ENCODE data around the gene ROBO1. TPM values are rescaled to one million over a fixed set of nuclear protein-coding genes. Genes with fewer than 3 reads are reported as not detected.
"Not testable (repeated sequence)": the region's sequence is repeated elsewhere in the genome, so short reads cannot be mapped to it uniquely, and the experiment has no call there.

Gene ROBO1
- total RNA-seq, 2 donors from 2014 or later, result 0.12 TPM; not detected in 1

DNA sequence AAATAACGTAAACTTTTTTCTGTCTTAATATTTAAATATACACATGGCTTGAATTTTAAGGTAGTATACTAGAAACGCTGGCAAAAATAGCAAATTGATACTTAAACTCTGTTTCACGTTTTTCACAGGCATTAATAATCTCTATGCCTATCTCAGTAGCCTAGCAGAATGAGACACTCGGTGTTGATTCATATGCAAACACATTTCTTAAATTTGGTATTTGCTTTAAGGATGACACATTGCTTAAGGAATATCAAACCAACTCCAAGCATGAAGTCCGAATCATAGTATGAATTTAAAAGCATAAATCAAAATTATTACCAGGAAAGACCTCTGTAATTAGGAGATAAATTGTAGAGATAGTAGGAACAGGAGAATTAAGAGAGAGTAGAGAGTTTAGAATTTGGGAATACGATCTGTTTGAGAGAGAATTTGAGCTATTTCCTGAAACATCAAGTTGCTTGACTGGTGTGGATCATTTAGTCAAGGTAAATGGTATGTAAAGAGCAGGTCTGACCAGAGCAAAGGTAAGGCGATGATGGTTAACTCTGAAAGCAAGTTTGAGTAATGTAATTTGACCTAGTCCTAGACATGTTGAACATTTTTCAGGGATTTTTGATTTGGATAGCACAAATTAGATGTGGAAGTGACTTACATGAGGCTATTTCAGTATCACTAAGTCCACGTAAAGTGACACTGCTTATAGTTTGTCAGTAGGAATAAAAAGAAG, 236.1 kb downstream of the ROBO1 start:
- H3K9me3 Mint-ChIP-seq, result peaks cover 20 to 21% of the 10 kb centered on the region in 2 donors
- no peaks in the 10 kb centered on the region for H3K36me3 Mint-ChIP-seq
- no peak for ATAC-seq
- no peak for DNase-seq (ENCODE audit: low spot score in 2 of 2)
- no peak overlapping the region for H3K27ac Mint-ChIP-seq

DNA sequence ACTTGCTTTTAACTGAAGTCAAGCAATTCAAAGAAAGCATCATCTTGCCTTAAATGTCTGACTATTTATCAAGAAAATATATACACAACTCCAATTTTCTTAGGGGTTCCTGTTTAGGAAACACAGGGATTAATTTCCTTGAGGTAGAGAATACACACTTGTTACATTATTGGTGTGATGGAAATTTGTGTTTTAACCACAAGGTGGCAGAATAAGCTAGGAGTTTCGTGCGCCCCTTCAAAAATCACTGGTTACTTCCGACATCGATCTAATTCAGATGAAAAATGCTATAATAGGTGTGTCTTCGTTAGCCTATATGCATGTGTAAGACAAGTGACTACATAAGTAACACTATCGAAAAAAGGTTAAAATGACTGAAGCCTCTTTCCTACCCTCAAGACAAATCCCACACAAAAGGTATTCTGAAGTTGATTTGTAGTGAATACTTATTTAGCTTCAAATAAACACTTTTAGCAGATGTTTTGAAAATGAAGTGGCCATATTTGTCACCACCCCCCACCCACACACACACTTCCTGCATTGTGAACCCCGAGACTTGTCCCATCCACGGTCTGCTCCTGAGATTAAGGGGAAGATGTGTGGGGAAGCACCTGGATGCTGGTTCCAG, 246.5 kb downstream of the ROBO1 start:
- ATAC-seq (no peak), DNase-seq (ENCODE audit: low spot score in 2 of 2) (no peak)
- no peak overlapping the region for H3K27ac Mint-ChIP-seq
- peaks cover 2 to 4% of the 10 kb centered on the region in 2 donors for H3K9me3 Mint-ChIP-seq
- H3K36me3 Mint-ChIP-seq, result no peaks in the 10 kb centered on the region

DNA sequence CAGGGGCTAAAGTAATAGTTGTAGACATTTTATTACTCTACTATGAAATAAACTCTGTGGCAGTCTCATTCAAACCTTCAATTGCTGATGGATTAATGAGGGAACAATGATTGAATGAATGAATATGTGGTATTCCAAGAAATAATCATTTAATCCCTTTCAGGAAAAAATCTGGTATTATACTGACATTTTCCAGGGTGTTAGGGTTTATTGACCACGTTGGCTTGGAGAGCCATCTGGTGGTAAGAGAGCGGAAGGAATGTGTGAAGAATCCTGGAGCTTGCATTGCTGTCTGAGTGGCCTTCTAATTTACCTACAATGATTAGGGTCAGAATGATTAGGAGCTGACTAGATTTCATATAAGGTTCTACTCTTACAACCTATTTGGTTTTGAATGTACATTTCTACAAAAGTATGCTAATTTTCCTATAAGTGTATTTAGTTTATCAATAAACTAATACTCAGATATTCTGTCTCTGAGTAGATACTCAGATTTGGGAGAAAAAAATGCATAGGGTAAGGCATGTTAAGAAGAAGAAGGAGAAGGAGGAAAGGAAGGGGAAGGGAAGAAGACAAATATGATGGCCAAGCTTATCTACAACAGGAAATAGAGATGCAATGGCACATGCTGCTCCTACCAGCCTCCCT, 249.9 kb downstream of the ROBO1 start:
- Mint-ChIP-seq H3K36me3 (no peaks in the 10 kb centered on the region), H3K9me3 (peaks cover 5 to 6% of the 10 kb centered on the region in 2 donors), H3K27ac (no peak overlapping the region)
- DNase-seq (ENCODE audit: low spot score in 2 of 2) (no peak), ATAC-seq (no peak)

DNA sequence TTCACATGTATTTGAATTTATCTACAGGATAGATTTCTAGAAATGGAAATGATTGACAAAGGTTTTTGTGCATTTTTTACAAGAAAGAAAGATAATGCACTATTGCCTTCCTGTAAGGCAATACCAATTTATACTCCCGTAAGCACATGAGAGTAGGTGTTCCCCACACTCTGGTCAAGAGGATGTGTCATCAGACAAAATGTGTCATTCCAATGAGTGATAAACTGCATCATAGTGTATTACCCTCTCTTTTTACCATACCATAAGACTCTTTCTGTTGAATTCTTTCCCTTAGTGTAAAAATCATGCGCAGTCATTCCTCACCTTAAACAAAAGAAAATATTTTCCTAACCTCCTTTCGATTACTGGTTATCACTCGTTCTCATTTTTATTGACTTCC, 251.0 kb downstream of the ROBO1 start:
- peaks cover 5 to 6% of the 10 kb centered on the region in 2 donors for H3K9me3 Mint-ChIP-seq
- DNase-seq (ENCODE audit: low spot score in 2 of 2) (no peak), ATAC-seq (no peak)
- no peak overlapping the region for H3K27ac Mint-ChIP-seq
- no peaks in the 10 kb centered on the region for H3K36me3 Mint-ChIP-seq

DNA sequence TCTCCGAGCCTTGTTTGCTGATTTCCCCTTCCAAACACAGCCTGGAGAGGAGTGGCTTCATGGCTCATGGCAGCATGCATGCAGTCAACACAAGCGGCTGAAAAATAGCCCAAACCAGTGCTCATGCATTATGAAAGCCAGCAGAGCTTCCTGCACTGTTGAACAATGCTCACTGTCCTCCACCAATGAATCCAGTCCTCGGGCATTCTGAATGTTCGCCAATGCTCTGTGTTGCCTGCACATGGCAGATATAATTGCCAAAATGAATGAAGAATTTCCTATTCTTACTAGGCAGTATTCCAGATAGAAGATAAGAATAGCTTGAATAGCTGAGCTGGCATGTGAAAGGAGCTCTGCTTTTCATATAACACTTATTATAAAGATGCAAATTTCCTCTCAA, 252.7 kb downstream of the ROBO1 start:
- no peak overlapping the region for H3K27ac Mint-ChIP-seq
- H3K9me3 Mint-ChIP-seq, result peaks cover 5 to 6% of the 10 kb centered on the region in 2 donors
- no peaks in the 10 kb centered on the region for H3K36me3 Mint-ChIP-seq
- DNase-seq (ENCODE audit: low spot score in 2 of 2) (no peak), ATAC-seq (no peak)

DNA sequence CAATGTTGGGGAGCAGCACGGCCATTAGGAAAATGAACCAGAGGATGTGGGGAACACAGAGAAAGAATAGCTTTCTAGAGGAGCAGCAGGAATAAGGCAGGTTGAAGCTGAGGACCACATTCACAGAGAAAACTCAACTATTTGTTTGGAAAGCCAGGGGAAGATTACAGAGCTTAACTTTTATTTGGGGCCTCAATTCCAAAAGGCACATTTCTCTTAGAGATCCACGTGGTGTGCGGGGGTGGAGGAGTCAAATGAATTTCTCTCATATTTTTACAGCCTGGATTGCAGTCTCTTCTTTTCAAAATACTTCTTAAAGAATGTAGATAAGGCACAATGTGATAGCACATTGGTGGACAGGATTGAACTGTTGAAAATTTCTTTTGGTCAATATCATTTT, 253.7 kb downstream of the ROBO1 start:
- H3K9me3 Mint-ChIP-seq, result peaks cover 5 to 6% of the 10 kb centered on the region in 2 donors
- no peak overlapping the region for H3K27ac Mint-ChIP-seq
- no peak for DNase-seq (ENCODE audit: low spot score in 2 of 2)
- H3K36me3 Mint-ChIP-seq, result no peaks in the 10 kb centered on the region
- no peak for ATAC-seq

DNA sequence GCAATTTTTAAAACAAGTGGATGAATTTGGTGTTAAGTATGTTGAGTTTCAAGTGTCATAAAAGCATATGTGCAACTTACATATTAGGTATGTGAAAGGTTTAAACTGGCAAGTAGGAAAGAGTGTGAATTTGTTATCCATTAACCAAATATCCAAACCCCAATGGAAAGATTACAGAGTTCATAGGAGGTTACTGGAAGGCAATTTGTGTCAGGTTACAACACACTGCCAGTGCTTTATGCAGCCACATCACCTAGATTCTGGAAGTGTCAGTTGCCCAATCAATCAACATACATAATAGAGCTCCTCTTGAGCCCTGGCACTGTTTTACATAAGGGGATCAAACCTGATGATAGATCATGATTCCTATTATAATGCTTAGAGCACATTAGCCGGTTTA, 261.0 kb downstream of the ROBO1 start:
- DNase-seq (ENCODE audit: low spot score in 2 of 2) (no peak), ATAC-seq (no peak)
- no peak overlapping the region for H3K27ac Mint-ChIP-seq
- no peaks in the 10 kb centered on the region for H3K36me3 Mint-ChIP-seq
- peaks cover 11 to 12% of the 10 kb centered on the region in 2 donors for H3K9me3 Mint-ChIP-seq

DNA sequence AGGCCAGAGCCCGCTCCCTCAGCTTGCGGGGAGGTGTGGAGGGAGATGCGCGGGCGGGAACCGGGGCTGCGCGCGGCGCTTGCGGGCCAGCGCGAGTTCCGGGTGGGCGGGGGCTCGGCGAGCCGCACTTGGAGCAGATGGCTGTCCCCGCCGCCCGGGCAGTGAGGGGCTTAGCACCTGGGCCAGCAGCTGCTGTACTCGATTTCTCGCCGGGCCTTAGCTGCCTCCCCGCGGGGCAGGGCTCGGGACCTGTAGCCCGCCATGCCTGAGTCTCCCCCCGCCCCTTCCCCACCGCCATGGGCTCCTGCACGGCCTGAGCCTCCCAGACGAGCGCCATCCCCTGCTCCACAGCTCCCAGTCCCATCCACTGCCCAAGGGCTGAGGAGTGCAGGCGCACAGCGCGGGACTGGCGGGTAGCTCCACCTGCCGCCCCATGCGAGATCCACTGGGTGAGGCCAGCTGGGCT, 265.5 kb downstream of the ROBO1 start:
- H3K27ac Mint-ChIP-seq; H3K36me3 Mint-ChIP-seq; DNase-seq (ENCODE audit: low spot score in 2 of 2); ATAC-seq: not testable (repeated sequence)
- peaks cover 20 to 24% of the 10 kb centered on the region in 2 donors for H3K9me3 Mint-ChIP-seq

DNA sequence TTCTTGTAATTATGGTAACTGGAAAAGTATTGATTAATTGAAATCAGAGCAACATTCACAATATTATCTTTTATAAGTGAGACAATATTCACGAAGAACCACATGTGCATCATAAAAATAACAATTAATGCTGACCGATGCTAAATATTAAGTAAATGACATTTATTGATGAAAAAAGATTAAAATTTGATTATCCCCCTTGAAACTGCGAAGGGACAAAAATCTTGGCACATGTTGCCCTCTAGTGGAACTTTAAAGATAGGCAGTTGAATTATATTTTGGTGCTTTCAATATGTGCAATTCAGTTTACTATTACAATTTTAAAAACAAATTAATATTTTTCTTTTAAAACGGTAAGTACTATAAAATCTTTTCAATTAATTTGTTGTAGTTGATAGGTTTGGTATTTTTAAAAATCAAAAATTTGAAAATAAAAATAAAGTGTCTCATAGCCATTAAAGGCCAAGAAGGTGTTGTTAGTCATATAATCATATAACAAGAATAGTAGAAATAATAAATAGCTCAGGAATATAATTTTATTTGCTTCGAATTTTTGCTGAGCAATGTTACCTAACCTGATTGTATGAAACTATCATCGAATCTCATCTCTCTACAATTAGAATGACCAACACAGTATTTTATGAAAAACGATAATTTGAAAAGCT, 270.2 kb downstream of the ROBO1 start:
- no peak overlapping the region for H3K27ac Mint-ChIP-seq
- DNase-seq (ENCODE audit: low spot score in 2 of 2) (no peak), ATAC-seq (no peak)
- no peaks in the 10 kb centered on the region for H3K36me3 Mint-ChIP-seq
- H3K9me3 Mint-ChIP-seq, result peaks cover 9 to 17% of the 10 kb centered on the region in 2 donors

DNA sequence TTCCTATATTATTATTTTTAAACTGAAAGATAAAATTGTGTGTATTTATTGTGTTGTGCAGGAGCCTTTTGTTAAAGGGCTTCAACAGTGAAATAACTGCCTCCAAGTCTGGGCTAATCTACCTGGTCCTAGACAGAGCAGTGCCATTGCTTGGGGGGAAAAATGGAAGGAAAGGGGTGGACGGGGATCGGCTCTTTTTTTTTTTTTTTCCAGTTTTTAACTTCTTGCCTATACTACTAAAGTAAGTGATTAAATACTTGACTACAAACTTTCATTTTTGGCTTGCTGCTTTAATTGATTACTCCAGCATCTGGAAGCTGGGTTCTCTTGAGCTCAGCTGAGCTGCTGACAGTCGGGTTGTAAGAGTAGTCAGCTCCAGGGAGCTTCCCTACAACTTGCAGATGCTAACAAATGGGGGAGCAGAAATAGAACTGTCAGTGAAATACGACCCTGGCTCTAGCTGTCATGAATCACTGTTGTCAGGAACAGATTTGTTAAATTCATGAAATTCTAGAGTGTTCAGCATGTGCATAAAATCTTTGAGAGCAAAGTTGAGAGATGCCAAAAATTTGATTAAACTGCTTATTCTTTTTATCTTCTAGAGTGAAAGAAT, 276.7 kb downstream of the ROBO1 start:
- Mint-ChIP-seq H3K9me3 (peaks cover 0 to 7% of the 10 kb centered on the region in 2 donors), H3K27ac (no peak overlapping the region), H3K36me3 (no peaks in the 10 kb centered on the region)
- ATAC-seq (no peak), DNase-seq (ENCODE audit: low spot score in 2 of 2) (no peak)

DNA sequence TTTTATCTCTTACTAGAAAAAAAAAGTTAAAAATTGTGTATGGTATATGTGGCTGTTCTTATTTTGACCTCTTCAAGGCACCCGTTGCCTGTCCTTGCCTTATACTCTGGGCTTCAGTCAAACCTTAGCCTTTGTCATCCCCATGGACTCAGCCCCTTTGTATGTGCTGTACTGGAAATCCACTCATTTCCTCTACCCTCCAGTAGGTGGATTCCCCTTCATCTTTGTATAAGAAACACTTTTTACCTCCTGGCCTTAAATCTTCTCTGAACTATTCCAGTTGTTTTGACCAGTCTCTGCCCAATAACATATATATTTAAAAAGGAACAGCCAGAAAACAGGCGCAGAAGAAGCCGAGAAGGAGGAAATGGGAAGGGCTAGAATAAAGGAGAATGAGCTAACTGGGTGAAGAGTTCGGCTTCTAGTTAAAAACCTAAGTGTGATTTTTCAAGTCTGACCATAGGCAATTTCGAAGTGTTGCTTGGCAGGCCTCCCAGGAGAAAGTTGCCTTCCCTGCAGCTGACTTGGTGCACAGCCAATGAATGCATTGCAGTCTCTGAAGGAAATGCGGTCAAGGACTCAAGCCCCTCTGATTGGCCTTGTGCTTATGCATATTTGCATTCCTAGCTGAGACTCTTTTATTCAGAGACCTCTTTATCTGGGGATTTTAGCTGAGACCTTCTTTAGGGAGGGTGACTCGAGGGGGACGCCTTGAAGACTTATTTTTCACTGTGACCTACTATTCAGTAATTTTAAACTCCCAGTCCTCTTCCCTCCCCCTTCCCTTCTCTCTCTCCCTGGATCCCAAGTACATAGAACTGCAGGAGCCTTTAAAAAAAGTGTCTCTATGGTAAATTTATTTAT, 277.4 kb downstream of the ROBO1 start:
- no peak for ATAC-seq
- peaks cover 0 to 7% of the 10 kb centered on the region in 2 donors for H3K9me3 Mint-ChIP-seq
- no peak overlapping the region for H3K27ac Mint-ChIP-seq
- no peaks in the 10 kb centered on the region for H3K36me3 Mint-ChIP-seq
- DNase-seq (ENCODE audit: low spot score in 2 of 2), result no peak

DNA sequence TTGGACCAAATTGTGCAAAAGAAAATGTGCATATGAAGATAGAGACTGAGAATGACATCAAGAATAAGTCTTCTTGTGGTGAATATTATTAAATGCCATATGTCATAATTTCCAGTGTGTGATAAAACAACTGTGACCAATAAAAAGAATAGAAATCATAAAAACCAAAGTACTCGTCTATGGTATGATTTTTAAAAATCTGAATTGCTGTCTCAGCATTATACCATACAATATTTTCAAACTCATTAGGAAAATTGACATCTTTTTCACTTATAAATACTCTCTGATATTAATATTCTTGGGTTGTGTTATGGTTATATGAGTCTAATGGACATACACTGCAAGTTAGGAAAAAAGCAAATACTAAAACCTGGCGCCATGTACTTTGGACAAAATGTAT, 279.4 kb downstream of the ROBO1 start:
- ATAC-seq (no peak), DNase-seq (ENCODE audit: low spot score in 2 of 2) (no peak)
- Mint-ChIP-seq H3K9me3 (peaks cover 0 to 3% of the 10 kb centered on the region in 2 donors), H3K36me3 (no peaks in the 10 kb centered on the region), H3K27ac (no peak overlapping the region)

DNA sequence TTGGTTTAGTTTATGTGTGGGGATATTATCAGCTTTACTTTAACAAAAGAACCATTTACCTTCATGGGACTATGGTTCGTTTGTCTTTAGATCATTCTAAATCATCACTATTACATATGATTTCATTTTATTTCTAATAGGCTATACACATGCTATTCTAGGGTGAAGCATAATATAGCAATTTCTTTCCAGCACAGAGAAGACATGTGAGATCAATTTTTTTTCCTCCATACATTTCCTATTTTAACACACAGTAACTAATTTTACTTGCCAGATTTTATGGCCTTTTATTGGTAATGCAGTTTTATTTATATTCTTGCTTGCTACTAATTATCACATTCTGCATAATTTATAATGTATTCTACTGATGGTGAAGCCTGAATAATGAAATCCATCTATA, 287.1 kb downstream of the ROBO1 start:
- ATAC-seq, result no peak
- DNase-seq (ENCODE audit: low spot score in 2 of 2), result no peak
- no peaks in the 10 kb centered on the region for H3K36me3 Mint-ChIP-seq
- H3K9me3 Mint-ChIP-seq, result peaks cover 0 to 8% of the 10 kb centered on the region in 2 donors
- no peak overlapping the region for H3K27ac Mint-ChIP-seq

DNA sequence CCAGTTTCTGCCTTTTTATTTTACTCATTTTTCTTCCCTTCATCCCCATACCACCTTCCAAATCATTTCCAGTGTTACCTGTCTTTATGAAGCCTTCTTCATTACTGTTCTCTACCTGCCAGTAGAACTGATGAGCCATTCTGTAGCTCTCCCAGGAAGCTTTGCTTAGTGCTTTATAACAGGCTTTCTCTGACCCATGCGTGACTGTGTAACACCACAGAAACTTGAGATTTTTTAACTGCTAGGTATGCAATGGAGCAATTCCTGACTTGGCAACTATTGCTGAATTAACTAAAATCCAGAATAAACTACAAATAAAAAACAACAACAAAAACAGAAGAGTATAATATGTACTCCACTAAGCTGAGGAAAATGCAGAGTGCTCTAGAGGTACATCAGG, 289.2 kb downstream of the ROBO1 start:
- no peak for ATAC-seq
- DNase-seq (ENCODE audit: low spot score in 2 of 2), result no peak
- no peak overlapping the region for H3K27ac Mint-ChIP-seq
- H3K36me3 Mint-ChIP-seq, result no peaks in the 10 kb centered on the region
- peaks cover 0 to 8% of the 10 kb centered on the region in 2 donors for H3K9me3 Mint-ChIP-seq

DNA sequence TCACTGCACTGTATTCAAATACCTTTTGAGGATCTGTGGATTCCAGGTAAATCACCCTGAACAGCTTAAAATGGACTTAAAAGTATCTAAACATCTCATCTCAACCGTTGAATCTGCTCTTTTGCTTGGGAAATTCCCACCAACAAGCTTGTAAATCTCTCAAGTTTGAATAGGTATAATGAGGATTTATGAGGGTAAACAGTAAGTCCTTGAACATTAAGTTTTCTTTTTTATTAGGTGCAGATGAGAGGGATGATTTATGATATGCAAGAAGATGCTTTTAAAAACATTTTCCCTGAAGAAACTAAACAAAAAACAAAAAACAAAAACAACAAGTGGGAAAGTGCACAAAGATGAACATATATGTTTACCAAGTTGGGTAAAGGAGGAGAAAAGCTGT, 290.6 kb downstream of the ROBO1 start:
- DNase-seq (ENCODE audit: low spot score in 2 of 2), result no peak
- Mint-ChIP-seq H3K9me3 (peaks cover 4 to 7% of the 10 kb centered on the region in 2 donors), H3K27ac (no peak overlapping the region), H3K36me3 (no peaks in the 10 kb centered on the region)
- ATAC-seq, result no peak

DNA sequence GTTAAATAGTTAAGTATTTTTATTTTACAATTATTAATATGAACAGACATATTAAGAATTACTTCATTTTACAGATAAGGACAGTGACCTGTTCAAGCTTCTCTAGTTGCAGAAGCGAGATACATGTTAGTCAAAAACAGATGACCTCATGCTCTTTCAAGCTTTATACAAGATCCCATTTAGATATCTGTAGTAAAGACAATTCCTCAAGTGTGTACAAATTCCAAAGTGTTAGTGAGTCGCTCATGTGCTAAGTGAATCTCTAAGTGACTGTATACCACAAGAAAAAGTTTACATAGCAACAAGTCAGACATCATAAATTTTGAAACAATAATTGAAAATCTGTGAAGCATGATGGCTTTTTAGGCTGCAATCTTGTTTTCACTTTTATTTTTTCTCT, 293.8 kb downstream of the ROBO1 start:
- no peak overlapping the region for H3K27ac Mint-ChIP-seq
- peaks cover 4 to 7% of the 10 kb centered on the region in 2 donors for H3K9me3 Mint-ChIP-seq
- ATAC-seq (no peak), DNase-seq (ENCODE audit: low spot score in 2 of 2) (no peak)
- no peaks in the 10 kb centered on the region for H3K36me3 Mint-ChIP-seq
